ENCODE measurements around the gene BUD13. TPM values are rescaled to one million over a fixed set of nuclear protein-coding genes. Genes with fewer than 3 reads are reported as not detected.

The BUD13 gene
- total and polyA plus RNA-seq, 2 of the 4 experiments (the other 2 are of a cell fraction), result 11.2 to 14.0 TPM

- no peak overlapping the region for H3K4ac ChIP-seq (ENCODE audit: low read depth, low read length)
- H2BK5ac ChIP-seq (ENCODE audit: low read depth, low read length, poor library complexity, severe bottlenecking), result no peak overlapping the region
- no peak overlapping the region for H3K9ac ChIP-seq (ENCODE audit: low read depth, low read length)
- no peak overlapping the region for H3K56ac ChIP-seq (ENCODE audit: extremely low read depth, insufficient read depth, low read length)
- WGBS, 2 experiments (ENCODE audit: extremely low coverage in 2 of 2, insufficient read length in 1 of 2), result no CpG with 5 or more reads among the region's 4 CpGs
- no peaks in the 10 kb centered on the region for H3K27me3 ChIP-seq (ENCODE audit: control insufficient read depth, insufficient read depth, low read length)
- in situ Hi-C loops (cut with MboI; ENCODE audit: low sequenced_read_pairs) (no loop called here), dilution Hi-C loops (cut with HindIII; ENCODE audit: low sequenced_read_pairs, unreplicated experiment) (no loop called here), intact Hi-C loops (cut with micrococcal nuclease) (no loop called here)
- no peak overlapping the region for H2BK15ac ChIP-seq (ENCODE audit: low read depth, low read length)
- H4K91ac ChIP-seq (ENCODE audit: insufficient read depth, low read depth, low read length), result no peak overlapping the region
- no peak overlapping the region for H3K14ac ChIP-seq (replicated peaks; ENCODE audit: low read depth, low read length)
- ATAC-seq (ENCODE audit: low read depth) (no peak), DNase-seq (peak; percentile 11)
- peaks cover 33% of the 10 kb centered on the region for H3K36me3 ChIP-seq (ENCODE audit: control insufficient read depth, insufficient read depth, low read length)
- BruUV-seq (replicated peaks), result no TSS peak
- H3K18ac ChIP-seq (ENCODE audit: low read depth, low read length), result no peak overlapping the region
- peaks cover 10 to 15% of the 10 kb centered on the region in 2 experiments; a peak in 3 of 4 replicates for H3K79me1 ChIP-seq (ENCODE audit: low read depth in 1 of 2, low read length in 2 of 2)
- ChIA-PET CTCF (no interaction called here), POLR2A (ENCODE audit: unreplicated experiment) (no interaction called here)
- no peak overlapping the region for H3K27ac ChIP-seq (ENCODE audit: insufficient read depth, low read length)
- H3K9me1 ChIP-seq (ENCODE audit: insufficient read depth, low read length), result no peaks in the 10 kb centered on the region; the same call in 1 of the 2 replicates
- H3K9me3 ChIP-seq (ENCODE audit: control insufficient read depth, insufficient read depth, low read length), result no peaks in the 10 kb centered on the region
- no peak overlapping the region for H2BK20ac ChIP-seq (ENCODE audit: low read depth, low read length)
- H4K5ac ChIP-seq (ENCODE audit: low read depth, low read length), result no peak overlapping the region
- H3K4me3 ChIP-seq (ENCODE audit: insufficient read depth, low read depth, low read length), result no peak overlapping the region
- no peak overlapping the region for H2AFZ ChIP-seq (replicated peaks; ENCODE audit: low read length, poor library complexity)
- H3K4me2 ChIP-seq (ENCODE audit: low read depth, low read length), result no peak overlapping the region
- no peak overlapping the region for H2BK120ac ChIP-seq (ENCODE audit: low read depth, low read length)
- H4K20me1 ChIP-seq (ENCODE audit: insufficient read depth, low read length), result no peaks in the 10 kb centered on the region
- no peak overlapping the region for H3K23ac ChIP-seq (ENCODE audit: low read depth, low read length)
- H2AK5ac ChIP-seq (ENCODE audit: low read depth, low read length), result no peak overlapping the region
- H3K4me1 ChIP-seq (ENCODE audit: control insufficient read depth, insufficient read depth, low read length), result 0 out of 2 replicates have a peak, but pooled peaks cover 2% of the 10 kb centered on the region
- no peak for TF ChIP-seq RAD21 (IDR thresholded peaks at IDR 0.05; ENCODE audit: low read length)
- TF ChIP-seq NFE2L2 (IDR thresholded peaks at IDR 0.05; ENCODE audit: low read depth, low read length), result no peak
- no peak for TF ChIP-seq USF2 (IDR thresholded peaks at IDR 0.05; ENCODE audit: low read depth, low read length)
- TF ChIP-seq RFX5 (IDR thresholded peaks at IDR 0.05; ENCODE audit: low read depth, low read length), result no peak
- TF ChIP-seq SMC3 (IDR thresholded peaks at IDR 0.05; ENCODE audit: low read depth, low read length), result no peak
- no peak for TF ChIP-seq FOS (IDR thresholded peaks at IDR 0.05; ENCODE audit: low read depth, low read length)
- no peak for TF ChIP-seq RCOR1 (IDR thresholded peaks at IDR 0.05; ENCODE audit: insufficient replicate concordance, low read length)
- no peak for TF ChIP-seq CHD1 (IDR thresholded peaks at IDR 0.05; ENCODE audit: low read depth, low read length)
- no peak for TF ChIP-seq MXI1 (IDR thresholded peaks at IDR 0.05; ENCODE audit: borderline replicate concordance, low read depth, low read length)
- TF ChIP-seq MAFK (IDR thresholded peaks at IDR 0.05; ENCODE audit: low read depth, low read length), result no peak
- no peak for TF ChIP-seq MAZ (IDR thresholded peaks at IDR 0.05; ENCODE audit: borderline replicate concordance, low read depth, low read length)
- no peak for TF ChIP-seq BHLHE40 (IDR thresholded peaks at IDR 0.05; ENCODE audit: low read depth, low read length)
- TF ChIP-seq CEBPB (IDR thresholded peaks at IDR 0.05; ENCODE audit: low read depth, low read length), result no peak
- TF ChIP-seq ELK1 (IDR thresholded peaks at IDR 0.05; ENCODE audit: borderline replicate concordance, low read depth, low read length), result no peak
- no peak for TF ChIP-seq CTCF (conservative IDR thresholded peaks at IDR 0.05; ENCODE audit: low read depth, low read length)
- TF ChIP-seq POLR2A (IDR thresholded peaks at IDR 0.05; ENCODE audit: low read depth, low read length), result no peak
- no peak overlapping the region for H2AK9ac ChIP-seq (replicated peaks; ENCODE audit: low read depth, low read length, poor library complexity)
- no peak overlapping the region for H4K8ac ChIP-seq (ENCODE audit: low read depth in 2 of 2, low read length in 2 of 2)
Observed at GRCh38 chr11:116778556-116778955, 5.8 kb upstream of the BUD13 start.

Data from IMR-90 (cell line).